Endothelial cell of umbilical vein (primary cell): ENCODE results near the gene SLC38A1. TPM values are rescaled to one million over a fixed set of nuclear protein-coding genes. Genes with fewer than 3 reads are reported as not detected.

Experiments used
- BruUV-seq: library from RNA; stranded (reverse); fragments of 400-500 nt; replicated peaks from 2 replicates; lab custom pipeline; 2021; lab: Mats Ljungman, UMichigan
- CTCF ChIA-PET: fragments of 300-600, 350-600 bp; sonication (Branson Sonifier 250); formaldehyde crosslinking; loops from one replicate; lab custom pipeline; 2021; ENCODE audit warnings: antibody characterized with exemption, inconsistent platforms; lab: Charles Lee
- POLR2A ChIA-PET: fragments of 300-600, 350-600 bp; sonication (Branson Sonifier 250); formaldehyde crosslinking; loops from one replicate; lab custom pipeline; 2021; ENCODE audit warnings: antibody characterized with exemption, inconsistent platforms; lab: Charles Lee
- DNase-seq: peaks from one replicate; pipeline ENCODE4 v3.0.0-alpha.2; 2011; ENCODE audit warnings: low read depth, low spot score
- FAIRE-seq: peaks from 2 replicates; lab custom pipeline; 2011; peaks lifted over from hg19 to GRCh38; lab: Jason Lieb, UNC
- H2AFZ ChIP-seq: 2 replicates; pipeline ENCODE4 v1.6.0; 2012; ENCODE audit warnings: low read depth, low read length, control low read depth, inconsistent platforms
- H3K27ac ChIP-seq: 2 replicates; pipeline ENCODE4 v1.5.1; 2011; ENCODE audit warnings: low read depth, mild to moderate bottlenecking, control low read depth, low read length, moderate library complexity; ENCODE audit not compliant: insufficient read depth
- H3K27me3 ChIP-seq, 2 experiments: 2 replicates each; pipeline versions ENCODE4 v1.6.0 to v1.6.1; 2011; ENCODE audit warnings: low read length in 2 of 2, mixed read lengths in 1 of 2; ENCODE audit not compliant: control insufficient read depth in 2 of 2, insufficient read depth in 2 of 2
- H3K36me3 ChIP-seq, 2 experiments: 2 replicates in 1 of 2; 3 replicates in 1 of 2; pipeline ENCODE4 v1.5.1; 2011; ENCODE audit warnings: low read length in 2 of 2, mild to moderate bottlenecking in 1 of 2, moderate library complexity in 1 of 2; ENCODE audit not compliant: control insufficient read depth in 2 of 2, insufficient read depth in 2 of 2; ENCODE audit errors: extremely low read depth in 1 of 2
- H3K4me1 ChIP-seq: 3 replicates; pipeline ENCODE4 v1.5.1; 2011; ENCODE audit warnings: mild to moderate bottlenecking, low read length; ENCODE audit not compliant: control insufficient read depth, insufficient read depth; ENCODE audit errors: extremely low read depth
- H3K4me2 ChIP-seq: 2 replicates; pipeline ENCODE4 v1.6.1; 2011; ENCODE audit warnings: low read length, control low read depth, mixed read lengths; ENCODE audit not compliant: insufficient read depth
- H3K4me3 ChIP-seq, 3 experiments: fragments of 200-600 bp in 1 of 3; sonication (generic), shearing (Covaris generic) in 1 of 3; replicated peaks in 1 of 3; 2 replicates each; pipeline ENCODE4 v1.5.1; 2011 to 2016; ENCODE audit warnings: control low read depth in 3 of 3, low read length in 3 of 3, mild to moderate bottlenecking in 2 of 3, inconsistent platforms in 1 of 3, low read depth in 1 of 3, moderate library complexity in 1 of 3; ENCODE audit not compliant: insufficient read depth in 1 of 3
- H3K79me2 ChIP-seq: 2 replicates; pipeline ENCODE4 v1.6.0; 2012; ENCODE audit warnings: low read length, inconsistent platforms; ENCODE audit not compliant: control insufficient read depth, insufficient read depth
- H3K9ac ChIP-seq: replicated peaks from 2 replicates; pipeline ENCODE3; 2011; ENCODE audit warnings: low read length, control low read depth; ENCODE audit not compliant: insufficient read depth; ENCODE audit errors: extremely low read depth
- H3K9me1 ChIP-seq: replicated peaks from 3 replicates; pipeline ENCODE4 v1.6.0; 2011; ENCODE audit warnings: mild to moderate bottlenecking, low read length; ENCODE audit not compliant: control insufficient read depth, insufficient read depth; ENCODE audit errors: extremely low read depth
- H3K9me3 ChIP-seq: replicated peaks from 2 replicates; pipeline ENCODE4 v1.5.1; 2012; ENCODE audit warnings: low read length, inconsistent platforms; ENCODE audit not compliant: control insufficient read depth, insufficient read depth
- H4K20me1 ChIP-seq: replicated peaks from 2 replicates; pipeline ENCODE3; 2011; ENCODE audit warnings: mild to moderate bottlenecking, low read length; ENCODE audit not compliant: control insufficient read depth, insufficient read depth; ENCODE audit errors: extremely low read depth
- CTCF ChIP-seq, 2 donors: IDR thresholded peaks; 1 replicate in 1 of 2; 2 replicates in 1 of 2; pipeline ENCODE4 v1.5.1; 2011; ENCODE audit warnings: low read length in 2 of 2, mild to moderate bottlenecking in 2 of 2, moderate library complexity in 2 of 2, control low read depth in 1 of 2, inconsistent platforms in 1 of 2, low read depth in 1 of 2; ENCODE audit not compliant: insufficient read depth in 1 of 2; ENCODE audit errors: extremely low read depth in 1 of 2
- EZH2 ChIP-seq: IDR thresholded peaks from 2 replicates; pipeline ENCODE4 v1.6.1; 2012; ENCODE audit warnings: borderline replicate concordance, low read depth, mild to moderate bottlenecking, moderate library complexity, low read length, inconsistent platforms; ENCODE audit not compliant: severe bottlenecking
- FOS ChIP-seq: IDR thresholded peaks from 2 replicates; pipeline ENCODE4 v1.6.1; 2011; ENCODE audit warnings: mild to moderate bottlenecking, low read length, moderate library complexity, borderline replicate concordance; ENCODE audit not compliant: insufficient read depth
- GATA2 ChIP-seq: IDR thresholded peaks from 2 replicates; pipeline ENCODE4 v1.7.0; 2011; ENCODE audit warnings: low read depth, mild to moderate bottlenecking, moderate library complexity, mixed read lengths, low read length; ENCODE audit not compliant: insufficient read length, insufficient read depth
- JUN ChIP-seq: IDR thresholded peaks from 2 replicates; pipeline ENCODE4 v1.6.1; 2011; ENCODE audit warnings: borderline replicate concordance, low read depth; ENCODE audit not compliant: insufficient read length, insufficient read depth
- MAX ChIP-seq: IDR thresholded peaks from 2 replicates; pipeline ENCODE4 v1.6.1; 2011; ENCODE audit not compliant: insufficient read depth, insufficient read length
- MYC ChIP-seq: IDR thresholded peaks from one replicate; pipeline ENCODE4 v1.6.1; 2011; ENCODE audit warnings: mild to moderate bottlenecking, low read depth, low read length
- POLR2A ChIP-seq: IDR thresholded peaks from 2 replicates; pipeline ENCODE4 v1.6.1; 2012; ENCODE audit warnings: low read depth, mild to moderate bottlenecking, control low read depth, low read length
- POLR2AphosphoS5 ChIP-seq: IDR thresholded peaks from 2 replicates; pipeline ENCODE4 v1.6.1; 2012; ENCODE audit warnings: low read depth, mild to moderate bottlenecking, control low read depth, low read length, moderate library complexity; ENCODE audit not compliant: insufficient read depth
- dilution Hi-C: fragments of 300-500 bp; cut with MboI; formaldehyde crosslinking; loops from one replicate; pipeline ENCODE4 v1.15.0; 2019; ENCODE audit warnings: low sequenced_read_pairs; ENCODE audit not compliant: extremely low pct_ligation_motif_present
- intact Hi-C: fragments of 100-400 bp; cut with micrococcal nuclease; formaldehyde crosslinking; loops from one replicate; pipeline ENCODE4 v1.10.0; 2022
- polyA plus RNA-seq, 4 experiments: library from polyadenylated mRNA; depleted of rRNA in 3 of 4; stranded (reverse) in 3 of 4; unstranded in 1 of 4; fragments of >200 nt; gene quantifications; 2 replicates each; pipeline versions ENCODE4 v1.2.1 to v1.2.3, GENCODE V29; 2011 to 2012; ENCODE audit warnings: missing spikeins in 1 of 4
- total RNA-seq: library from RNA; stranded (reverse); gene quantifications from 2 replicates; pipeline ENCODE4 v1.2.3, GENCODE V29; 2021

The SLC38A1 gene
- total and polyA plus RNA-seq, 2 donors (not counting 3 experiments of a cell fraction or from before 2014, with no cell fraction given) = 23.6 to 86.4 TPM

GRCh38 chr12:46133751-46134150 is 135.1 kb downstream of the SLC38A1 start:
- H3K79me2 ChIP-seq = no peaks in the 10 kb centered on the region
- no TSS peak for BruUV-seq
- no peaks in the 10 kb centered on the region for H3K4me1 ChIP-seq
- no peak overlapping the region for H3K27ac ChIP-seq
- H3K4me3 ChIP-seq = no peak overlapping the region
- no peaks in the 10 kb centered on the region for H4K20me1 ChIP-seq
- no peak overlapping the region for H3K4me2 ChIP-seq
- CTCF ChIA-PET = interaction anchor here (0.9 kb wide), 1 partner anchor 9 kb away, joined by 3 read pairs; no protein-coding TSS in a partner anchor
- H2AFZ ChIP-seq = no peak overlapping the region
- dilution Hi-C loops = no loop called here
- TF ChIP-seq MYC (no peak), POLR2AphosphoS5 (no peak), FOS (no peak), MAX (no peak), POLR2A (no peak), EZH2 (no peak), CTCF (IDR thresholded peaks at IDR 0.05; ENCODE audit: extremely low read depth in 1 of 2, insufficient read depth in 1 of 2, low read depth in 1 of 2, low read length in 2 of 2) (no peak), GATA2 (no peak), JUN (no peak)
- H3K27me3 ChIP-seq = peaks cover 16 to 55% of the 10 kb centered on the region in 2 experiments
- POLR2A ChIA-PET = no interaction called here
- no peak for FAIRE-seq
- no peaks in the 10 kb centered on the region for H3K9me3 ChIP-seq
- no peak for DNase-seq
- no peak overlapping the region for H3K9ac ChIP-seq
- H3K36me3 ChIP-seq = no peaks in the 10 kb centered on the region
- intact Hi-C loops = no loop called here
- no peaks in the 10 kb centered on the region for H3K9me1 ChIP-seq

Other genes starting within 250 kb of the SLC38A1 start
- 427 and 459 TPM in 2 replicates for gene SLC38A2, start 103.7 kb upstream of the SLC38A1 start, total RNA-seq
- 263 and 267 TPM in 2 replicates for gene SLC38A2, start 103.7 kb upstream of the SLC38A1 start, polyA plus RNA-seq